A549 (cell line): ENCODE data around the gene HOXC13. TPM values are rescaled to one million over a fixed set of nuclear protein-coding genes. Genes with fewer than 3 reads are reported as not detected.

Experiments
- ATAC-seq, 2 experiments: fragments of 200-7000 bp in 1 of 2; fragments of >200 bp in 1 of 2; cut with Nextera tagmentation in 1 of 2; cut with Tn5 transposase in 1 of 2; 3 replicates each; pipeline versions ENCODE4 v1.8.0 to v1.9.1; 2018 to 2020; ENCODE audit warnings: mild to moderate bottlenecking in 1 of 2, moderate library complexity in 1 of 2
- CTCF ChIA-PET: fragments of 300-600 bp; sonication (Branson Sonifier 250); formaldehyde crosslinking; extraction: SDS; loops from one replicate; lab custom pipeline; 2021; ENCODE audit warnings: antibody characterized with exemption, inconsistent platforms; lab: Yijun Ruan, JAX
- POLR2A ChIA-PET: fragments of 350-600 bp; formaldehyde crosslinking; extraction: SDS; loops from one replicate; lab custom pipeline; 2021; ENCODE audit warnings: antibody characterized with exemption, inconsistent platforms; lab: Yijun Ruan, JAX
- DNase-seq, 2 experiments: peaks; one replicate each; pipeline versions ENCODE4 v3.0.0 to v3.0.0-alpha.2; 2011 to 2016; ENCODE audit warnings: low read depth in 1 of 2, low spot score in 1 of 2
- FAIRE-seq: peaks from 2 replicates; lab custom pipeline; 2011; peaks lifted over from hg19 to GRCh38; lab: Jason Lieb, UNC
- H3K27ac ChIP-seq, 2 experiments: fragments of >200 bp; sonication (Bioruptor Twin); formaldehyde crosslinking; 3 replicates each; pipeline ENCODE4 v1.5.1; 2016 to 2017
- H3K4me1 ChIP-seq: fragments of >200 bp; sonication (Bioruptor Twin); formaldehyde crosslinking; 3 replicates; pipeline ENCODE4 v1.6.1; 2016
- H3K4me2 ChIP-seq: fragments of >200 bp; sonication (Bioruptor Twin); formaldehyde crosslinking; 3 replicates; pipeline ENCODE4 v1.6.1; 2016
- H3K4me3 ChIP-seq: fragments of >200 bp; sonication (Bioruptor Twin); formaldehyde crosslinking; 3 replicates; pipeline ENCODE4 v1.5.1; 2016
- H3K9me3 ChIP-seq: fragments of >200 bp; sonication (Bioruptor Twin); formaldehyde crosslinking; 3 replicates; pipeline ENCODE4 v1.6.1; 2016
- CBX2 ChIP-seq: fragments of 200-600 bp; sonication (generic); IDR thresholded peaks from 2 replicates; pipeline ENCODE4 v1.6.1; 2016; ENCODE audit warnings: low read depth, mild to moderate bottlenecking, borderline replicate concordance
- CEBPB ChIP-seq, 2 experiments: fragments of >200 bp in 1 of 2; sonication (Bioruptor Twin) in 1 of 2; formaldehyde crosslinking in 1 of 2; IDR thresholded peaks; 2 replicates each; pipeline ENCODE4 v1.6.1; 2012 to 2016
- CHD2 ChIP-seq: fragments of 150-350 bp; IDR thresholded peaks from 2 replicates; pipeline ENCODE4 v1.6.1; 2014; ENCODE audit warnings: low read length; ENCODE audit not compliant: partially characterized antibody
- CHD4 ChIP-seq: fragments of 200-600 bp; sonication (generic); IDR thresholded peaks from 2 replicates; pipeline ENCODE4 v1.6.1; 2016; ENCODE audit warnings: antibody characterized with exemption, mild to moderate bottlenecking, borderline replicate concordance
- E2F6 ChIP-seq: IDR thresholded peaks from 2 replicates; pipeline ENCODE4 v1.6.1; 2012; ENCODE audit warnings: low read depth, borderline replicate concordance
- FOXS1 ChIP-seq: fragments of 250-450 bp; sonication (Bioruptor Pico); IDR thresholded peaks from 2 replicates; pipeline ENCODE4 v1.5.0; 2020; ENCODE audit warnings: mild to moderate bottlenecking, moderate library complexity
- HDAC2 ChIP-seq: fragments of 200-600 bp; sonication (generic); IDR thresholded peaks from 2 replicates; pipeline ENCODE4 v1.6.1; 2016
- JUN ChIP-seq, 2 experiments: fragments of >200 bp; sonication (Bioruptor Twin); formaldehyde crosslinking; IDR thresholded peaks; 2 replicates in 1 of 2; 3 replicates in 1 of 2; pipeline ENCODE4 v1.6.1; 2016 to 2017
- MAFK ChIP-seq: fragments of 450-650 bp; IDR thresholded peaks from 2 replicates; pipeline ENCODE4 v1.6.1; 2014; ENCODE audit not compliant: partially characterized antibody
- MAZ ChIP-seq: fragments of 150-350 bp; IDR thresholded peaks from 2 replicates; pipeline ENCODE4 v1.6.1; 2014; ENCODE audit warnings: antibody characterized with exemption, low read depth, low read length, borderline replicate concordance
- POLR2AphosphoS2 ChIP-seq: conservative IDR thresholded peaks from 2 replicates; pipeline ENCODE4 v1.6.1; 2012; ENCODE audit warnings: low read length, improper control_type of control experiment, inconsistent platforms
- RCOR1 ChIP-seq: fragments of 150-350 bp; IDR thresholded peaks from 2 replicates; pipeline ENCODE4 v1.6.1; 2014; ENCODE audit warnings: antibody characterized with exemption, low read length, low read depth
- SREBF2 ChIP-seq: fragments of 450-650 bp; IDR thresholded peaks from 2 replicates; pipeline ENCODE4 v1.6.1; 2014; ENCODE audit warnings: mild to moderate bottlenecking, moderate library complexity
- ZNF302 ChIP-seq: fragments of 250-450 bp; sonication (Bioruptor Pico); IDR thresholded peaks from 2 replicates; pipeline ENCODE4 v1.9.0; 2021; ENCODE audit warnings: inconsistent platforms, mild to moderate bottlenecking, moderate library complexity
- WGBS: methylation state at CpG from one replicate; pipeline ENCODE4 v1.1.6; 2017; ENCODE audit errors: missing lambda C conversion rate; 5-methylcytosine and 5-hydroxymethylcytosine counted together
- polyA plus RNA-seq, 4 experiments: library from polyadenylated mRNA; depleted of rRNA in 3 of 4; stranded (reverse); fragments of >200 nt; fragmentation: RNase III in 1 of 4; extraction: RNeasy Plus Mini Kit Qiagen cat#74134 plus additional on column Dnase treatment in 1 of 4; gene quantifications; 2 replicates in 3 of 4; 3 replicates in 1 of 4; pipeline ENCODE4 v1.2.3, GENCODE V29; 2011 to 2017
- TF ChIP-seq, protein P1 (sequence below): fragments of 200-600 bp; sonication (generic); IDR thresholded peaks from 2 replicates; pipeline ENCODE4 v1.6.1; 2016; ENCODE audit warnings: antibody characterized with exemption, mild to moderate bottlenecking, moderate library complexity
- TF ChIP-seq, protein P2 (sequence below): fragments of >200 bp; sonication (Bioruptor Twin); formaldehyde crosslinking; IDR thresholded peaks from 2 replicates; pipeline ENCODE4 v1.6.1; 2016
- TF ChIP-seq, protein P3 (sequence below): fragments of 150-350 bp; IDR thresholded peaks from 2 replicates; pipeline ENCODE4 v1.6.1; 2014; ENCODE audit warnings: low read depth, mild to moderate bottlenecking, low read length
- TF ChIP-seq, protein P4 (sequence below): fragments of >200 bp; sonication (Bioruptor Twin); formaldehyde crosslinking; IDR thresholded peaks from 3 replicates; pipeline ENCODE4 v1.6.1; 2016

Gene HOXC13
- polyA plus RNA-seq, 2 of the 4 experiments (the other 2 are of a cell fraction) = 3.9 to 6.5 TPM

- no peak for TF ChIP-seq POLR2AphosphoS2
- TF ChIP-seq HDAC2 = no peak
- TF ChIP-seq, protein P1, sequence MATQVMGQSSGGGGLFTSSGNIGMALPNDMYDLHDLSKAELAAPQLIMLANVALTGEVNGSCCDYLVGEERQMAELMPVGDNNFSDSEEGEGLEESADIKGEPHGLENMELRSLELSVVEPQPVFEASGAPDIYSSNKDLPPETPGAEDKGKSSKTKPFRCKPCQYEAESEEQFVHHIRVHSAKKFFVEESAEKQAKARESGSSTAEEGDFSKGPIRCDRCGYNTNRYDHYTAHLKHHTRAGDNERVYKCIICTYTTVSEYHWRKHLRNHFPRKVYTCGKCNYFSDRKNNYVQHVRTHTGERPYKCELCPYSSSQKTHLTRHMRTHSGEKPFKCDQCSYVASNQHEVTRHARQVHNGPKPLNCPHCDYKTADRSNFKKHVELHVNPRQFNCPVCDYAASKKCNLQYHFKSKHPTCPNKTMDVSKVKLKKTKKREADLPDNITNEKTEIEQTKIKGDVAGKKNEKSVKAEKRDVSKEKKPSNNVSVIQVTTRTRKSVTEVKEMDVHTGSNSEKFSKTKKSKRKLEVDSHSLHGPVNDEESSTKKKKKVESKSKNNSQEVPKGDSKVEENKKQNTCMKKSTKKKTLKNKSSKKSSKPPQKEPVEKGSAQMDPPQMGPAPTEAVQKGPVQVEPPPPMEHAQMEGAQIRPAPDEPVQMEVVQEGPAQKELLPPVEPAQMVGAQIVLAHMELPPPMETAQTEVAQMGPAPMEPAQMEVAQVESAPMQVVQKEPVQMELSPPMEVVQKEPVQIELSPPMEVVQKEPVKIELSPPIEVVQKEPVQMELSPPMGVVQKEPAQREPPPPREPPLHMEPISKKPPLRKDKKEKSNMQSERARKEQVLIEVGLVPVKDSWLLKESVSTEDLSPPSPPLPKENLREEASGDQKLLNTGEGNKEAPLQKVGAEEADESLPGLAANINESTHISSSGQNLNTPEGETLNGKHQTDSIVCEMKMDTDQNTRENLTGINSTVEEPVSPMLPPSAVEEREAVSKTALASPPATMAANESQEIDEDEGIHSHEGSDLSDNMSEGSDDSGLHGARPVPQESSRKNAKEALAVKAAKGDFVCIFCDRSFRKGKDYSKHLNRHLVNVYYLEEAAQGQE = no peak
- TF ChIP-seq MAFK = peak; percentile 97
- TF ChIP-seq FOXS1 (CRISPR knock-in tag) = no peak
- no peak for ATAC-seq
- no peaks in the 10 kb centered on the region for H3K4me1 ChIP-seq
- ChIA-PET CTCF (interaction anchor here (1.2 kb wide), 1 partner anchor 136 kb away, joined by 3 read pairs; no protein-coding TSS in a partner anchor), POLR2A (no interaction called here)
- no peak overlapping the region for H3K4me3 ChIP-seq
- 24% methylated on average over 3 of the region's 3 CpGs for WGBS
- no peak overlapping the region for H3K4me2 ChIP-seq
- no peak overlapping the region for H3K27ac ChIP-seq
- no peak for FAIRE-seq
- no peak for DNase-seq
- H3K9me3 ChIP-seq = no peaks in the 10 kb centered on the region
Measured at GRCh38 chr12:53892762-53893395, 45.8 kb upstream of the HOXC13 start.

DNA sequence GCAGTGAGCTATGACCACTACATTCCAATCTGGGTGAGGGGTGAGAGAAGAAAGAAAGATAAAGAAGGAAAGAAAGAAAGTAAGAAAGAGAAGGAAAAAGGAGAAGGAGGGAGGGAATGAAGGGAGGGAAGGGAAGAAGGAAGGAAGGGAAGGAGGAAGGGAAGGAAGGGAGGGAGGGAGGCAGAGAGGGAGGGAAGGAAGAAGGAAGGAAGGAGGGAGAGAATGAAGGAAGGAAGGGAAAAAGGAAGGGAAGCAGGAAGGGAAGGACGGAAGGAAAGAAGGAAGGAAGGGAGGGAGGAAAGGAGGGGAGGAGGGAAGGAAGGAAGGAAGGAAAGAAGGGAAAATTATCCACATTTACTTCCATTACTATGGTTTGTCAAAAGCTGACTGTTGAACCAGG, 39.4 kb upstream of the HOXC13 start:
- CTCF ChIA-PET = interaction anchor here (0.7 to 1.5 kb wide), 3 partner anchors 9 to 153 kb away, joined by 3 to 6 read pairs (median 3); no protein-coding TSS in a partner anchor
- FAIRE-seq (no peak), ATAC-seq (no peak)

More for the DNA sequence above, 39.4 kb upstream of the HOXC13 start:
- H3K4me2 ChIP-seq = no peak overlapping the region
- POLR2A ChIA-PET = no interaction called here
- H3K9me3 ChIP-seq = no peaks in the 10 kb centered on the region
- TF ChIP-seq, protein P1 = no peak
- TF ChIP-seq, protein P2, sequence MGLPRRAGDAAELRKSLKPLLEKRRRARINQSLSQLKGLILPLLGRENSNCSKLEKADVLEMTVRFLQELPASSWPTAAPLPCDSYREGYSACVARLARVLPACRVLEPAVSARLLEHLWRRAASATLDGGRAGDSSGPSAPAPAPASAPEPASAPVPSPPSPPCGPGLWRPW = no peak
- TF ChIP-seq E2F6 = no peak
- no peak for TF ChIP-seq CBX2
- TF ChIP-seq, protein P3, sequence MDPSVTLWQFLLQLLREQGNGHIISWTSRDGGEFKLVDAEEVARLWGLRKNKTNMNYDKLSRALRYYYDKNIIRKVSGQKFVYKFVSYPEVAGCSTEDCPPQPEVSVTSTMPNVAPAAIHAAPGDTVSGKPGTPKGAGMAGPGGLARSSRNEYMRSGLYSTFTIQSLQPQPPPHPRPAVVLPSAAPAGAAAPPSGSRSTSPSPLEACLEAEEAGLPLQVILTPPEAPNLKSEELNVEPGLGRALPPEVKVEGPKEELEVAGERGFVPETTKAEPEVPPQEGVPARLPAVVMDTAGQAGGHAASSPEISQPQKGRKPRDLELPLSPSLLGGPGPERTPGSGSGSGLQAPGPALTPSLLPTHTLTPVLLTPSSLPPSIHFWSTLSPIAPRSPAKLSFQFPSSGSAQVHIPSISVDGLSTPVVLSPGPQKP = no peak
- TF ChIP-seq ZNF302 = no peak
- TF ChIP-seq, protein P4, sequence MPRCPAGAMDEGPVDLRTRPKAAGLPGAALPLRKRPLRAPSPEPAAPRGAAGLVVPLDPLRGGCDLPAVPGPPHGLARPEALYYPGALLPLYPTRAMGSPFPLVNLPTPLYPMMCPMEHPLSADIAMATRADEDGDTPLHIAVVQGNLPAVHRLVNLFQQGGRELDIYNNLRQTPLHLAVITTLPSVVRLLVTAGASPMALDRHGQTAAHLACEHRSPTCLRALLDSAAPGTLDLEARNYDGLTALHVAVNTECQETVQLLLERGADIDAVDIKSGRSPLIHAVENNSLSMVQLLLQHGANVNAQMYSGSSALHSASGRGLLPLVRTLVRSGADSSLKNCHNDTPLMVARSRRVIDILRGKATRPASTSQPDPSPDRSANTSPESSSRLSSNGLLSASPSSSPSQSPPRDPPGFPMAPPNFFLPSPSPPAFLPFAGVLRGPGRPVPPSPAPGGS = no peak
- TF ChIP-seq CEBPB (IDR thresholded peaks at IDR 0.05) = no peak
- TF ChIP-seq CHD2 = no peak
- TF ChIP-seq SREBF2 = no peak
- no peak for TF ChIP-seq JUN (IDR thresholded peaks at IDR 0.05)
- TF ChIP-seq RCOR1 = no peak
- TF ChIP-seq CHD4 = no peak
- no peak for TF ChIP-seq MAZ
- H3K4me3 ChIP-seq = no peak overlapping the region
- H3K4me1 ChIP-seq = no peaks in the 10 kb centered on the region
- WGBS = 38% methylated on average over 1 of the region's 1 CpG
- no peak for DNase-seq
- no peak overlapping the region for H3K27ac ChIP-seq
